Measurements from ENCODE around the gene DDX52. TPM values are rescaled to one million over a fixed set of nuclear protein-coding genes. Genes with fewer than 3 reads are reported as not detected.

Gene DDX52
- total and polyA plus RNA-seq, 9 donors = 8.8 to 20.3 (median 19.2) TPM

GRCh38 chr17:37659925-37660324 lies 16.7 kb upstream of the DDX52 start:
- no peak for DNase-seq
- no peak overlapping the region for H3K4me3 ChIP-seq
- TF ChIP-seq POLR2A (IDR thresholded peaks at IDR 0.05) (no peak), EP300 (IDR thresholded peaks at IDR 0.05) (no peak)
- TF ChIP-seq, protein P1, sequence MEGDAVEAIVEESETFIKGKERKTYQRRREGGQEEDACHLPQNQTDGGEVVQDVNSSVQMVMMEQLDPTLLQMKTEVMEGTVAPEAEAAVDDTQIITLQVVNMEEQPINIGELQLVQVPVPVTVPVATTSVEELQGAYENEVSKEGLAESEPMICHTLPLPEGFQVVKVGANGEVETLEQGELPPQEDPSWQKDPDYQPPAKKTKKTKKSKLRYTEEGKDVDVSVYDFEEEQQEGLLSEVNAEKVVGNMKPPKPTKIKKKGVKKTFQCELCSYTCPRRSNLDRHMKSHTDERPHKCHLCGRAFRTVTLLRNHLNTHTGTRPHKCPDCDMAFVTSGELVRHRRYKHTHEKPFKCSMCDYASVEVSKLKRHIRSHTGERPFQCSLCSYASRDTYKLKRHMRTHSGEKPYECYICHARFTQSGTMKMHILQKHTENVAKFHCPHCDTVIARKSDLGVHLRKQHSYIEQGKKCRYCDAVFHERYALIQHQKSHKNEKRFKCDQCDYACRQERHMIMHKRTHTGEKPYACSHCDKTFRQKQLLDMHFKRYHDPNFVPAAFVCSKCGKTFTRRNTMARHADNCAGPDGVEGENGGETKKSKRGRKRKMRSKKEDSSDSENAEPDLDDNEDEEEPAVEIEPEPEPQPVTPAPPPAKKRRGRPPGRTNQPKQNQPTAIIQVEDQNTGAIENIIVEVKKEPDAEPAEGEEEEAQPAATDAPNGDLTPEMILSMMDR (IDR thresholded peaks at IDR 0.05) = no peak
- no peaks in the 10 kb centered on the region for H3K4me1 ChIP-seq (ENCODE audit: insufficient read depth)
- H3K9me3 ChIP-seq = no peaks in the 10 kb centered on the region
- 43 to 53% (median 45%) methylated on average over 5 of the region's 5 CpGs for WGBS, 3 donors
- H3K27me3 ChIP-seq = no peaks in the 10 kb centered on the region
- H3K27ac ChIP-seq = no peak overlapping the region
- H3K36me3 ChIP-seq = no peaks in the 10 kb centered on the region
- intact Hi-C loops (cut with DNase I) = no loop called here

DNA sequence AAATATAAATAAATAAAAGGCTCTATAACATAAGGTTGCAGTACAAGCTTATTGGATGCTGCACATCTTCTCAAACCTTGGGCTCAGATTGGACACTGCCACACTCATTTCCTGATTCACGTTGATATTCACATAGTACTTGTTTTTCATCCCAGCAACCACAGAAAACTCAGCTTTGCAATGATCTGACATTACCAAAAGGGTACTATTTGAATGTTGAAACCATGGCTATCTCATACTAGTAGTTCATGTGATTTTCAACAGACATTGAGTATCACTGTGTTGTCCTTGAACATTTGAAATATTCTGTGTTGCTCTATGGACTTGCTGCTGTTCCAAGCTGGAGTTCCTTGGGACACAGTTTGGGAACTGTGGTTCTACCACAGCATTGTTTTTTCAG lies 14.0 kb upstream of the DDX52 start:
- H3K4me1 ChIP-seq (ENCODE audit: insufficient read depth) = no peaks in the 10 kb centered on the region
- H3K27ac ChIP-seq = no peak overlapping the region
- no peaks in the 10 kb centered on the region for H3K36me3 ChIP-seq
- intact Hi-C loops (cut with DNase I) = no loop called here
- TF ChIP-seq EP300 (IDR thresholded peaks at IDR 0.05) (no peak), POLR2A (IDR thresholded peaks at IDR 0.05) (no peak)
- TF ChIP-seq, protein P1 (IDR thresholded peaks at IDR 0.05) = no peak
- H3K4me3 ChIP-seq = no peak overlapping the region
- H3K27me3 ChIP-seq = no peaks in the 10 kb centered on the region
- H3K9me3 ChIP-seq = no peaks in the 10 kb centered on the region
- DNase-seq = no peak
- 55 to 85% (median 71%) methylated on average over 1 of the region's 1 CpG for WGBS, 3 donors

DNA sequence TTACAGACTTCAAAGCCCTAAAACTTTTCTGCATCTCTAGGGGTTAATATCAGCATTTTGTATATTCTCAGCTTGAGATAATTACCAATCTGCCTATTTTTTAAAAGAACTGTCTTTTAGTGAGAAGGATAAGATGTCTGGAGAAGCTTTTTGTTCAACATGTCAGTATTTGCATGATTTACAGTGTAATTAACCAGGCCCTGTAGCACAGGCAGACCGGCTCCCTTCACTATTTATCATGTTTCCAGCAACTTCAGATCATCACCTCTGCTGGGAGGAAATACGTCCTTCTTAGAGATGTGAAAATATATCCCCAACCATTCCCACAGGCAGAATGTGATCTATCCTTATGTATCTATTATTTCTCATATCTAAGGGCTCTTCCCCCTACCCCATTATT lies 8.6 kb upstream of the DDX52 start:
- intact Hi-C loops (cut with DNase I) = no loop called here
- no peak for DNase-seq
- WGBS, 3 donors = 14 to 21% (median 15%) methylated on average over 2 of the region's 2 CpGs

GRCh38 chr17:37650419-37651003 lies 7.3 kb upstream of the DDX52 start:
- TF ChIP-seq, protein P1 (IDR thresholded peaks at IDR 0.05) = no peak
- TF ChIP-seq POLR2A (IDR thresholded peaks at IDR 0.05) (no peak), EP300 (IDR thresholded peaks at IDR 0.05) (no peak)
- DNase-seq = no peak
- Histone ChIP-seq H3K36me3 (no peaks in the 10 kb centered on the region), H3K4me1 (ENCODE audit: insufficient read depth) (no peaks in the 10 kb centered on the region), H3K27ac (no peak overlapping the region), H3K9me3 (no peaks in the 10 kb centered on the region), H3K4me3 (no peak overlapping the region), H3K27me3 (no peaks in the 10 kb centered on the region)
- intact Hi-C loops (cut with DNase I) = no loop called here
- 51 to 55% (median 52%) methylated on average over 6 of the region's 6 CpGs for WGBS, 3 donors

More for the DNA sequence above, 8.6 kb upstream of the DDX52 start:
- H3K27me3 ChIP-seq = no peaks in the 10 kb centered on the region
- no peak overlapping the region for H3K4me3 ChIP-seq
- no peak overlapping the region for H3K27ac ChIP-seq
- H3K36me3 ChIP-seq = no peaks in the 10 kb centered on the region
- TF ChIP-seq POLR2A (IDR thresholded peaks at IDR 0.05) = no peak
- TF ChIP-seq EP300 (IDR thresholded peaks at IDR 0.05) = no peak
- TF ChIP-seq, protein P1 (IDR thresholded peaks at IDR 0.05) = no peak
- H3K9me3 ChIP-seq = no peaks in the 10 kb centered on the region
- H3K4me1 ChIP-seq (ENCODE audit: insufficient read depth) = no peaks in the 10 kb centered on the region
